Measurements from ENCODE around the gene EREG. TPM values are rescaled to one million over a fixed set of nuclear protein-coding genes. Genes with fewer than 3 reads are reported as not detected.

EREG gene
- total and polyA plus RNA-seq, 9 of the 15 experiments (the other 6 are each of a cell fraction or from before 2014, with no cell fraction given): 0.97 to 7.3 (median 2.5) TPM

DNA sequence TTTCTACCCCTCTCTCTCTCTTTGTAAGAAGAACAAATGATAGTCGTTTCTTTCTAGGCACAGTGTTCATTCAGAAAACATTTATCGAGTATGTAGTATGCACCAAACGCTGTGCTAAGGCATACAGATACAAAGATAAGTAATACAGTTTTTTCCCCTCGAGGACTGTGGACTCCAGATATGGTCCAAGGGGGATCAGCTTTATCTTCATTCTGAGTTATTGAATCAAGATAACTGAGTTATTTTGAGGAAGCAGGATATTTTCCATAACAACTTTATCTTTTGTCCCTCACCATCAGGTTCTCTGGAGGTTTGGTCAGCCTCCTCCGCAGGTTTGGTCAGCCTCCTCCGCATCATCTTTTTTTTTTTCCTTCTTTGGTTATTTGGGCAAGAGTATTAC is 15.0 kb downstream of the EREG start (continued):
- TF ChIP-seq BRD9 (IDR thresholded peaks at IDR 0.05; ENCODE audit: low read depth, partially characterized antibody): no peak
- TF ChIP-seq SMARCC2 (IDR thresholded peaks at IDR 0.05; ENCODE audit: low read depth): peak; percentile 52; the same call in 1 of the 2 replicates
- TF ChIP-seq MYNN (IDR thresholded peaks at IDR 0.05): no peak
- TF ChIP-seq MYNN (CRISPR knock-in tag; IDR thresholded peaks at IDR 0.05): no peak
- TF ChIP-seq, protein P1, sequence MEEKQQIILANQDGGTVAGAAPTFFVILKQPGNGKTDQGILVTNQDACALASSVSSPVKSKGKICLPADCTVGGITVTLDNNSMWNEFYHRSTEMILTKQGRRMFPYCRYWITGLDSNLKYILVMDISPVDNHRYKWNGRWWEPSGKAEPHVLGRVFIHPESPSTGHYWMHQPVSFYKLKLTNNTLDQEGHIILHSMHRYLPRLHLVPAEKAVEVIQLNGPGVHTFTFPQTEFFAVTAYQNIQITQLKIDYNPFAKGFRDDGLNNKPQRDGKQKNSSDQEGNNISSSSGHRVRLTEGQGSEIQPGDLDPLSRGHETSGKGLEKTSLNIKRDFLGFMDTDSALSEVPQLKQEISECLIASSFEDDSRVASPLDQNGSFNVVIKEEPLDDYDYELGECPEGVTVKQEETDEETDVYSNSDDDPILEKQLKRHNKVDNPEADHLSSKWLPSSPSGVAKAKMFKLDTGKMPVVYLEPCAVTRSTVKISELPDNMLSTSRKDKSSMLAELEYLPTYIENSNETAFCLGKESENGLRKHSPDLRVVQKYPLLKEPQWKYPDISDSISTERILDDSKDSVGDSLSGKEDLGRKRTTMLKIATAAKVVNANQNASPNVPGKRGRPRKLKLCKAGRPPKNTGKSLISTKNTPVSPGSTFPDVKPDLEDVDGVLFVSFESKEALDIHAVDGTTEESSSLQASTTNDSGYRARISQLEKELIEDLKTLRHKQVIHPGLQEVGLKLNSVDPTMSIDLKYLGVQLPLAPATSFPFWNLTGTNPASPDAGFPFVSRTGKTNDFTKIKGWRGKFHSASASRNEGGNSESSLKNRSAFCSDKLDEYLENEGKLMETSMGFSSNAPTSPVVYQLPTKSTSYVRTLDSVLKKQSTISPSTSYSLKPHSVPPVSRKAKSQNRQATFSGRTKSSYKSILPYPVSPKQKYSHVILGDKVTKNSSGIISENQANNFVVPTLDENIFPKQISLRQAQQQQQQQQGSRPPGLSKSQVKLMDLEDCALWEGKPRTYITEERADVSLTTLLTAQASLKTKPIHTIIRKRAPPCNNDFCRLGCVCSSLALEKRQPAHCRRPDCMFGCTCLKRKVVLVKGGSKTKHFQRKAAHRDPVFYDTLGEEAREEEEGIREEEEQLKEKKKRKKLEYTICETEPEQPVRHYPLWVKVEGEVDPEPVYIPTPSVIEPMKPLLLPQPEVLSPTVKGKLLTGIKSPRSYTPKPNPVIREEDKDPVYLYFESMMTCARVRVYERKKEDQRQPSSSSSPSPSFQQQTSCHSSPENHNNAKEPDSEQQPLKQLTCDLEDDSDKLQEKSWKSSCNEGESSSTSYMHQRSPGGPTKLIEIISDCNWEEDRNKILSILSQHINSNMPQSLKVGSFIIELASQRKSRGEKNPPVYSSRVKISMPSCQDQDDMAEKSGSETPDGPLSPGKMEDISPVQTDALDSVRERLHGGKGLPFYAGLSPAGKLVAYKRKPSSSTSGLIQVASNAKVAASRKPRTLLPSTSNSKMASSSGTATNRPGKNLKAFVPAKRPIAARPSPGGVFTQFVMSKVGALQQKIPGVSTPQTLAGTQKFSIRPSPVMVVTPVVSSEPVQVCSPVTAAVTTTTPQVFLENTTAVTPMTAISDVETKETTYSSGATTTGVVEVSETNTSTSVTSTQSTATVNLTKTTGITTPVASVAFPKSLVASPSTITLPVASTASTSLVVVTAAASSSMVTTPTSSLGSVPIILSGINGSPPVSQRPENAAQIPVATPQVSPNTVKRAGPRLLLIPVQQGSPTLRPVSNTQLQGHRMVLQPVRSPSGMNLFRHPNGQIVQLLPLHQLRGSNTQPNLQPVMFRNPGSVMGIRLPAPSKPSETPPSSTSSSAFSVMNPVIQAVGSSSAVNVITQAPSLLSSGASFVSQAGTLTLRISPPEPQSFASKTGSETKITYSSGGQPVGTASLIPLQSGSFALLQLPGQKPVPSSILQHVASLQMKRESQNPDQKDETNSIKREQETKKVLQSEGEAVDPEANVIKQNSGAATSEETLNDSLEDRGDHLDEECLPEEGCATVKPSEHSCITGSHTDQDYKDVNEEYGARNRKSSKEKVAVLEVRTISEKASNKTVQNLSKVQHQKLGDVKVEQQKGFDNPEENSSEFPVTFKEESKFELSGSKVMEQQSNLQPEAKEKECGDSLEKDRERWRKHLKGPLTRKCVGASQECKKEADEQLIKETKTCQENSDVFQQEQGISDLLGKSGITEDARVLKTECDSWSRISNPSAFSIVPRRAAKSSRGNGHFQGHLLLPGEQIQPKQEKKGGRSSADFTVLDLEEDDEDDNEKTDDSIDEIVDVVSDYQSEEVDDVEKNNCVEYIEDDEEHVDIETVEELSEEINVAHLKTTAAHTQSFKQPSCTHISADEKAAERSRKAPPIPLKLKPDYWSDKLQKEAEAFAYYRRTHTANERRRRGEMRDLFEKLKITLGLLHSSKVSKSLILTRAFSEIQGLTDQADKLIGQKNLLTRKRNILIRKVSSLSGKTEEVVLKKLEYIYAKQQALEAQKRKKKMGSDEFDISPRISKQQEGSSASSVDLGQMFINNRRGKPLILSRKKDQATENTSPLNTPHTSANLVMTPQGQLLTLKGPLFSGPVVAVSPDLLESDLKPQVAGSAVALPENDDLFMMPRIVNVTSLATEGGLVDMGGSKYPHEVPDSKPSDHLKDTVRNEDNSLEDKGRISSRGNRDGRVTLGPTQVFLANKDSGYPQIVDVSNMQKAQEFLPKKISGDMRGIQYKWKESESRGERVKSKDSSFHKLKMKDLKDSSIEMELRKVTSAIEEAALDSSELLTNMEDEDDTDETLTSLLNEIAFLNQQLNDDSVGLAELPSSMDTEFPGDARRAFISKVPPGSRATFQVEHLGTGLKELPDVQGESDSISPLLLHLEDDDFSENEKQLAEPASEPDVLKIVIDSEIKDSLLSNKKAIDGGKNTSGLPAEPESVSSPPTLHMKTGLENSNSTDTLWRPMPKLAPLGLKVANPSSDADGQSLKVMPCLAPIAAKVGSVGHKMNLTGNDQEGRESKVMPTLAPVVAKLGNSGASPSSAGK (IDR thresholded peaks at IDR 0.05): no peak
- no peak for TF ChIP-seq ZZZ3 (IDR thresholded peaks at IDR 0.05)
- no peak for TF ChIP-seq SNIP1 (IDR thresholded peaks at IDR 0.05; ENCODE audit: low read depth)
- peak in 1 of 2 experiments; percentile 20; a peak in 1 of 4 replicates for TF ChIP-seq TRIM24 (IDR thresholded peaks at IDR 0.05)
- no peak for TF ChIP-seq MXI1 (IDR thresholded peaks at IDR 0.05; ENCODE audit: low read depth, low read length)
- no peak for TF ChIP-seq ZNF830 (CRISPR knock-in tag; IDR thresholded peaks at IDR 0.05)
- TF ChIP-seq, protein P2, sequence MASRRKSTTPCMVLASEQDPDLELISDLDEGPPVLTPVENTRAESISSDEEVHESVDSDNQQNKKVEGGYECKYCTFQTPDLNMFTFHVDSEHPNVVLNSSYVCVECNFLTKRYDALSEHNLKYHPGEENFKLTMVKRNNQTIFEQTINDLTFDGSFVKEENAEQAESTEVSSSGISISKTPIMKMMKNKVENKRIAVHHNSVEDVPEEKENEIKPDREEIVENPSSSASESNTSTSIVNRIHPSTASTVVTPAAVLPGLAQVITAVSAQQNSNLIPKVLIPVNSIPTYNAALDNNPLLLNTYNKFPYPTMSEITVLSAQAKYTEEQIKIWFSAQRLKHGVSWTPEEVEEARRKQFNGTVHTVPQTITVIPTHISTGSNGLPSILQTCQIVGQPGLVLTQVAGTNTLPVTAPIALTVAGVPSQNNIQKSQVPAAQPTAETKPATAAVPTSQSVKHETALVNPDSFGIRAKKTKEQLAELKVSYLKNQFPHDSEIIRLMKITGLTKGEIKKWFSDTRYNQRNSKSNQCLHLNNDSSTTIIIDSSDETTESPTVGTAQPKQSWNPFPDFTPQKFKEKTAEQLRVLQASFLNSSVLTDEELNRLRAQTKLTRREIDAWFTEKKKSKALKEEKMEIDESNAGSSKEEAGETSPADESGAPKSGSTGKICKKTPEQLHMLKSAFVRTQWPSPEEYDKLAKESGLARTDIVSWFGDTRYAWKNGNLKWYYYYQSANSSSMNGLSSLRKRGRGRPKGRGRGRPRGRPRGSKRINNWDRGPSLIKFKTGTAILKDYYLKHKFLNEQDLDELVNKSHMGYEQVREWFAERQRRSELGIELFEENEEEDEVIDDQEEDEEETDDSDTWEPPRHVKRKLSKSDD (conservative IDR thresholded peaks at IDR 0.05; ENCODE audit: low read length): no peak
- TF ChIP-seq SIN3A (IDR thresholded peaks at IDR 0.05; ENCODE audit: borderline replicate concordance in 2 of 2, control insufficient read depth in 1 of 2, low read depth in 2 of 2, low read length in 2 of 2): no peak
- TF ChIP-seq, protein P3, sequence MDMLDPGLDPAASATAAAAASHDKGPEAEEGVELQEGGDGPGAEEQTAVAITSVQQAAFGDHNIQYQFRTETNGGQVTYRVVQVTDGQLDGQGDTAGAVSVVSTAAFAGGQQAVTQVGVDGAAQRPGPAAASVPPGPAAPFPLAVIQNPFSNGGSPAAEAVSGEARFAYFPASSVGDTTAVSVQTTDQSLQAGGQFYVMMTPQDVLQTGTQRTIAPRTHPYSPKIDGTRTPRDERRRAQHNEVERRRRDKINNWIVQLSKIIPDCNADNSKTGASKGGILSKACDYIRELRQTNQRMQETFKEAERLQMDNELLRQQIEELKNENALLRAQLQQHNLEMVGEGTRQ (CRISPR knock-in tag; IDR thresholded peaks at IDR 0.05): no peak

Data from K562 (cell line).